ENCODE data around the gene KIAA0825. TPM values are rescaled to one million over a fixed set of nuclear protein-coding genes. Genes with fewer than 3 reads are reported as not detected.

The KIAA0825 gene
- total RNA-seq, 4 donors from 2014 or later, result 4.1 to 8.2 (median 5.6) TPM

DNA sequence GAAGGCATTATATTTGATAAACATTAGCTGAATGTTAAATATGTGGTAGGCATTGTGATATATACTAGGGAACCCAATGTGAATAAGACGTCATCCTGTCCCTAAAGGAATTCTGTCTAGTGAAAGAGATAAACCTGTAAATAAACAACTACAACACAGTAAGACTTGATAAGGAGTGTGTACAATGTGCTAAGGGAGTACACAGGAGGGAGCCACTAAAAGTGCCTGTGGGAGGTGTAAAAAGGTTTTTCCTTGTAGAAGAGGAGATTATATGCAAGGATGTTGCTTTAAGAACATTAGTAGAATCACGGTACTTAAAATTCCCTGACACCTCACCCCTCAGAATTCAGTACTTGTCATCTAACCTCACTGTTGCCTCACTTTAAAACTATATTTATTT, 91.7 kb downstream of the KIAA0825 start:
- TF ChIP-seq, protein P1, sequence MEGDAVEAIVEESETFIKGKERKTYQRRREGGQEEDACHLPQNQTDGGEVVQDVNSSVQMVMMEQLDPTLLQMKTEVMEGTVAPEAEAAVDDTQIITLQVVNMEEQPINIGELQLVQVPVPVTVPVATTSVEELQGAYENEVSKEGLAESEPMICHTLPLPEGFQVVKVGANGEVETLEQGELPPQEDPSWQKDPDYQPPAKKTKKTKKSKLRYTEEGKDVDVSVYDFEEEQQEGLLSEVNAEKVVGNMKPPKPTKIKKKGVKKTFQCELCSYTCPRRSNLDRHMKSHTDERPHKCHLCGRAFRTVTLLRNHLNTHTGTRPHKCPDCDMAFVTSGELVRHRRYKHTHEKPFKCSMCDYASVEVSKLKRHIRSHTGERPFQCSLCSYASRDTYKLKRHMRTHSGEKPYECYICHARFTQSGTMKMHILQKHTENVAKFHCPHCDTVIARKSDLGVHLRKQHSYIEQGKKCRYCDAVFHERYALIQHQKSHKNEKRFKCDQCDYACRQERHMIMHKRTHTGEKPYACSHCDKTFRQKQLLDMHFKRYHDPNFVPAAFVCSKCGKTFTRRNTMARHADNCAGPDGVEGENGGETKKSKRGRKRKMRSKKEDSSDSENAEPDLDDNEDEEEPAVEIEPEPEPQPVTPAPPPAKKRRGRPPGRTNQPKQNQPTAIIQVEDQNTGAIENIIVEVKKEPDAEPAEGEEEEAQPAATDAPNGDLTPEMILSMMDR (IDR thresholded peaks at IDR 0.05), result no peak
- no peak for TF ChIP-seq POLR2A (IDR thresholded peaks at IDR 0.05)
- Histone ChIP-seq H3K4me3 (no peak overlapping the region), H3K4me1 (no peaks in the 10 kb centered on the region), H3K9me3 (no peaks in the 10 kb centered on the region), H3K27me3 (no peaks in the 10 kb centered on the region), H3K27ac (no peak overlapping the region), H3K36me3 (no peaks in the 10 kb centered on the region)
- DNase-seq, result no peak

DNA sequence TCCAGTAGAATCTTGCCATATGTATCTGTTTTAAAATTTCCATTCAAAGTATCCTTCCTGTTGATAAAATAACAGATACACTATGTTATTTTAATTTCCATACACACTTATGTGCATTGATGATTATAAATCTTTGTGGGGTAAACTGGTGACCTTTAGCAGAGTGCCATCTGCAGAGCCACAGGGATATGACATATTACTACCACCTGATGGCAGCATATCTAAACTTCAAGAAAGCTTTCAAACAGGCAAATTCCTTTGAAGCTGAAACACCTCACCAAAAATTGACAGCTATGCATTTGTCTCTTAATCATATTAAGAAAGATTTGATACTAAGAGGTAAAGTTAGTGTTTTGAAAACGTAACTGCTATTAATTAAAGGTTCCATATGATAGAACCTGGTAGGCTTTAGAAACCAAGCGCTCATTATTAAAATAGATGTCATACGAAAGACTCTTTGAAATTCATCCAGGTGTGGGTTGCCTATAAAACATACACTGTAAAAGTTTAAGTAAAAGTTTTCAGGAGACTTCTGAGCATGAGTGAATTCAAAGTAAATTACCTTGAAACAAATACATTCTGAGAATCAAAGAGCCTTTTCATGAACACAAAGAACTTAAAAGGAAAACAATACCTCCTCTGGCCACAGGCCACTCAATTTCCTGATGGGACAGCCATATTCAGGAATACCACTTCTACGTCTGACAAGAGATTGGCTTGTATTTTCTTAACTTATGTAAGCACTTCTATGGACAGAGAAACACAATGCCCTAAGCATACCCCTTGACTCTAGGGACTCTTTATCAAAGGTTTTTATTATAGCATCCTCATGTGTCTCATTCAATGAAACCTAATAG, 93.3 kb downstream of the KIAA0825 start:
- no peaks in the 10 kb centered on the region for H3K4me1 ChIP-seq
- H3K27me3 ChIP-seq, result no peaks in the 10 kb centered on the region
- H3K4me3 ChIP-seq, result no peak overlapping the region
- no peaks in the 10 kb centered on the region for H3K9me3 ChIP-seq
- H3K36me3 ChIP-seq, result no peaks in the 10 kb centered on the region
- no peak overlapping the region for H3K27ac ChIP-seq
- TF ChIP-seq, protein P1 (IDR thresholded peaks at IDR 0.05), result peak in 5 of 6 experiments; percentile 54 to 76 (median 71)
- no peak for TF ChIP-seq POLR2A (IDR thresholded peaks at IDR 0.05)
- no peak for DNase-seq

DNA sequence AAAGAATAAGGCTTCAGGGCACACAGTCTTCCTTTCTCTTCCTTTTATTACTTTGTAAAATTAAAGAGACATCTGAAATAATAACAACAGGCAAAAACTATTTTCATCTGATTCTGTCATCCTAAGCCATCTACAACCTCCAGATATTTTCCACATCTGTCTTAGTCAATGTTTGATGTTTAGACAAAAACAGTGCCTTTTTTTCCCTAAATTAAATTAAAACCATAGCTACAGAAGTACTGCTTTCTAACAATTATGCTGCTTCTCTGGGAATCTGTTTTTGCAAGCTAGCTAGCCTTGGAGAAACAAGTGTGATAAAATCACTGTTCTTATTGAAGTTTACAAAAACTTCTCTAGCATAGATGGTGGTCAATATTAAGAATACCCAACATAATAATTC, 95.4 kb downstream of the KIAA0825 start:
- TF ChIP-seq POLR2A (IDR thresholded peaks at IDR 0.05), result no peak
- TF ChIP-seq, protein P1 (IDR thresholded peaks at IDR 0.05), result no peak
- Histone ChIP-seq H3K4me1 (no peaks in the 10 kb centered on the region), H3K27me3 (no peaks in the 10 kb centered on the region), H3K4me3 (no peak overlapping the region), H3K9me3 (no peaks in the 10 kb centered on the region), H3K27ac (no peak overlapping the region), H3K36me3 (no peaks in the 10 kb centered on the region)
- no peak for DNase-seq

DNA sequence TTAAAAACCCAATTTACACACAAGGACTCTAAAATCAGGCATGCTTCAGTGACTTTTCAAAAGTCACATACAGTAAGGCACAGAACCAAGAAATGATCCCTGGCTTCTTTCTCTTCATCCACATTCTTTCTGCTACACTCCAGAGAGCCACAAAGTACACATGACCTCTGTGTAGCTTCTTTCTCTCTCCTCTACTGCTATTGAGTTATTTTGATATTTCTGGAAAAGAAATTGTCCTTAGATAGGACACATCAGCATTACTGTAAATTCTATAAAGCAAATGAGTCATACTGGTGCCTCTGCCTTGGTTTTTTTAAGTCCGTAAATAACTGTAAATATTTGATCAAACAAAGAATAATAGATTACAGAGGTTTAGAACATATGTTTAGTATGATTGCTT, 96.3 kb downstream of the KIAA0825 start:
- Histone ChIP-seq H3K4me3 (no peak overlapping the region), H3K4me1 (no peaks in the 10 kb centered on the region), H3K27ac (no peak overlapping the region), H3K36me3 (no peaks in the 10 kb centered on the region), H3K9me3 (no peaks in the 10 kb centered on the region), H3K27me3 (no peaks in the 10 kb centered on the region)
- TF ChIP-seq, protein P1 (IDR thresholded peaks at IDR 0.05), result no peak
- TF ChIP-seq POLR2A (IDR thresholded peaks at IDR 0.05), result no peak
- no peak for DNase-seq

DNA sequence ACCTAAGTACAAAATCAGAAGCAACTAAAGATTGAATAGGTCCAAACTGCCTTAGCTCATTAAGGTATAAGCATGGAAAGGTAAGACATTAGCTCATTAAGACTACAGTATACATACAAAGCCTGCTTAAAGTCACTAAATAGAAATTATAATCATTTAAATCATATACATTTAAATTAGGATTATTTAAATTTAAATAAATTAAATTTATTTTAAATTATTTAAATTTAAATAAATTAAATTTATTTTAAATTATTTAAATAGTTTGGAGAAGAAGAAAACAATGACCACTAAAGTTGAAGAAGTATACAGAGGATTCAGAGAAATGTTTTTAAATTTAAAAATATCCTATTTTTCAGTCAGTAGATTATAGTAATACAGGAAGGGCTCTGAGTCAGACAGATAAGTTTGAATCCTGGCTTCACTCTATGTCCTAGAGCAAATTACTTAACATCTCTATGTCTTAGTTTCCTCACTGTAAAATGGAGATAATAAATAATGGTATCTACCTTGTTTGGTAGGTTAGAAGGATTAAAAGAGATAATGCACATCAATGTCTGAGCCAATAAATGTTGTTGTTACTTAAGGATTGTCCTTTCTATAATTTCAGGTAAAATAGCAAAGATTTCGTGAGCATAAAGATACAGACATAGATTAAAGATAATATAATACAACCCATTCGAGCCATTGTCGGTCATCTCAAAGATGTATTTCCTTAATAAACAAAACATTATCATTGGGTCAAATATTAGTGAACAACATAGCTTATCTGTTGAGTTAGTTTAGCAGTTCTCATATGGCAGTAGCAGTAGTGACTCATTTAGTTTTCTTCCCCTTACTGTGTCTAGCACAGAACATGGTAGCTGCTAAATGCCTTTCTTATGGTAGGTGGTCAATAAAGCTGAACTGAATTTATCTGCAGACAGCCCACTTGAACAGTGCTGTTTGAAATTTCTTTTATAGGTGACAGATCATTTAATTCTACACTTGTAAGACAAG, 100.6 kb downstream of the KIAA0825 start:
- Histone ChIP-seq H3K4me3 (no peak overlapping the region), H3K36me3 (no peaks in the 10 kb centered on the region), H3K9me3 (no peaks in the 10 kb centered on the region), H3K4me1 (no peaks in the 10 kb centered on the region), H3K27me3 (no peaks in the 10 kb centered on the region), H3K27ac (no peak overlapping the region)
- no peak for DNase-seq
- TF ChIP-seq, protein P1 (IDR thresholded peaks at IDR 0.05), result no peak
- no peak for TF ChIP-seq POLR2A (IDR thresholded peaks at IDR 0.05)

Data from Peyer's patch (tissue), 4 donors.